GM12865 (cell line): ENCODE data around the gene BAIAP2.
"Not testable (repeated sequence)": the region's sequence is repeated elsewhere in the genome, so short reads cannot be mapped to it uniquely, and the experiment has no call there.

ENCODE experiments used
- DNase-seq: peaks from one replicate; pipeline ENCODE4 v3.0.0; 2010; ENCODE audit warnings: low read depth
- H3K4me3 ChIP-seq: 2 replicates; pipeline ENCODE4 v1.5.1; 2011; ENCODE audit warnings: mild to moderate bottlenecking, low read depth, low read length, control low read depth
- TF ChIP-seq, protein P1 (sequence below): IDR thresholded peaks from 2 replicates; pipeline ENCODE4 v1.5.1; 2011; ENCODE audit warnings: low read length, control low read depth, low read depth, inconsistent platforms; ENCODE audit not compliant: insufficient read depth; ENCODE audit errors: missing control alignments

Gene BAIAP2

DNA sequence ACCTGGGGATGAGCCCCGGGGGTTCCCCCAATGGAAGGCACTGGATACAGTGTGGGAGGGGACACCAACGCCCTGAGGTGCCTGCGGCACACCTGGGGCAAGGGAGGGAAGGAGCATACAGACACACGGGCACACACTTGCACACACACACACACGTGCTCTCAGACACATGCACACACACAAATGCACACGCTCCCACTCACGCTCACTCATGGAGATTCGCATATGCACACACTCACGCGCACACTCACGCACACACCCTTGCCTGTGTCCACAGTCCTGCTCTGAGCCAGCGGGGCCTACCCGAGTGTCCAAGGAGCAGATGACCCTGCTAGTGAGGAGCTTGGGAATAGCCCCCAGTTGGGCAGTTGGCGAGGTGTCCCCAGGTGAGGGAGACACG, 113.6 kb downstream of the BAIAP2 start:
- no peak for DNase-seq
- no peak overlapping the region for H3K4me3 ChIP-seq
- TF ChIP-seq, protein P1, sequence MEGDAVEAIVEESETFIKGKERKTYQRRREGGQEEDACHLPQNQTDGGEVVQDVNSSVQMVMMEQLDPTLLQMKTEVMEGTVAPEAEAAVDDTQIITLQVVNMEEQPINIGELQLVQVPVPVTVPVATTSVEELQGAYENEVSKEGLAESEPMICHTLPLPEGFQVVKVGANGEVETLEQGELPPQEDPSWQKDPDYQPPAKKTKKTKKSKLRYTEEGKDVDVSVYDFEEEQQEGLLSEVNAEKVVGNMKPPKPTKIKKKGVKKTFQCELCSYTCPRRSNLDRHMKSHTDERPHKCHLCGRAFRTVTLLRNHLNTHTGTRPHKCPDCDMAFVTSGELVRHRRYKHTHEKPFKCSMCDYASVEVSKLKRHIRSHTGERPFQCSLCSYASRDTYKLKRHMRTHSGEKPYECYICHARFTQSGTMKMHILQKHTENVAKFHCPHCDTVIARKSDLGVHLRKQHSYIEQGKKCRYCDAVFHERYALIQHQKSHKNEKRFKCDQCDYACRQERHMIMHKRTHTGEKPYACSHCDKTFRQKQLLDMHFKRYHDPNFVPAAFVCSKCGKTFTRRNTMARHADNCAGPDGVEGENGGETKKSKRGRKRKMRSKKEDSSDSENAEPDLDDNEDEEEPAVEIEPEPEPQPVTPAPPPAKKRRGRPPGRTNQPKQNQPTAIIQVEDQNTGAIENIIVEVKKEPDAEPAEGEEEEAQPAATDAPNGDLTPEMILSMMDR: no peak

DNA sequence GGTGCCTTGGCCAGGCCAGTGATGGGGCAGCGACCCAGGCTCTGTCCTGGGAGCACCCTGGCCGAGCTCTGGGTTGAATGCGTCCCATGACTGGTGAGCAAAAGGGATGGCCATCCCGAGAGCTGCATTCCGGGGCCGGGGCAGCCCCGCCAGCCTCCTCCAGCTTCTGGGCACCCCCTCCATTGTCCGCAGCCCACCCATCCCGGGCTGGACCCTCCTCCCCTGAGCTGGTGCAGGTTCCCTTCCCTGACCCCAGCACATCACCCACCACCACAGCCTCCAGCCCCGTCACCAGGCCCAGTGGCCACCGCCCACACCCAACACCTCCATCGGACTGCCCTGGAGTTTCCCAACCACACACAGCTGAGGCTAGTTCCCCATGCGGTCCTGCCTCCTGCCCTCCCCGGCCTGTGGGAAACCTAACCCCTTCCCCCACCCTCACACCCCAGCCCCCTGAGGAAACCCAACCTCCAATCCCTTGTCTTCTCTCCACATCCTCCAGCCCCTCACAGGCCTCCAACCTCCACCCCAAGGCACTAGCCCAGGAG, 114.1 kb downstream of the BAIAP2 start:
- H3K4me3 ChIP-seq: no peak overlapping the region
- TF ChIP-seq, protein P1: no peak
- no peak for DNase-seq

DNA sequence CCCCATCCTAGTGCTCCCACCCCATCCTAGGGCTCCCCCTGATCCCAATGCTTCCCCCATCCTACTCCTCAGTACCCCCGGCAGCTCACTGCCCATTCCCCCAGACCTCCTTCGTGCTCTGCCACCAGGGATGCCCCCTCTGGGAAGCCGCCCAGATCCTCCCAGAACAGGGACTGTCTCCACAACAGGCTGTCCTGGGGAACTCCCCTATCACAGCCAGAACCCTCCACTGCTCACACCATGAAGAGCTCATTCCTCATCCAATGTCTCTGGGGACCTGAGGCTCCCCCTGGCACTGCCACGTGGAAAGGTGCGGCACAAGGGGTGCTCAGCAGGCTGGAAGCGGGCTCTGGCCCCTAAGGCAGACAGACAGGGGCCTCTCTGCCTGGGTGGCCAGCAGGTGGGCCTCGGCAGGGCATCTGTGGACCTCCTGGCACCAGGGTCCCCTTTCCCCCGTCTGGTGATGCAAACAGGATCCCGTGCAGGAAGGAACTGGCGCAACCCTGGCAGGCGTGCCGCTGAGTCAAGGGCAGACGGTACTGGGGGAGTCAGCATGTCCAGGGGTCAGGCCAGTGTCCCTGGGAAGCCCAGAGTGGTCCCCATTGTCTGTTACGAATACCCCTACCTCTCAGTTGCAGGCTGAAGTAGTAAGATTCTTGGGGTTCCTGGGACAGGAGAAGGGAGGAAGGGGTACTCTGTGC, 115.6 kb downstream of the BAIAP2 start:
- TF ChIP-seq, protein P1: no peak
- H3K4me3 ChIP-seq: no peak overlapping the region
- no peak for DNase-seq

DNA sequence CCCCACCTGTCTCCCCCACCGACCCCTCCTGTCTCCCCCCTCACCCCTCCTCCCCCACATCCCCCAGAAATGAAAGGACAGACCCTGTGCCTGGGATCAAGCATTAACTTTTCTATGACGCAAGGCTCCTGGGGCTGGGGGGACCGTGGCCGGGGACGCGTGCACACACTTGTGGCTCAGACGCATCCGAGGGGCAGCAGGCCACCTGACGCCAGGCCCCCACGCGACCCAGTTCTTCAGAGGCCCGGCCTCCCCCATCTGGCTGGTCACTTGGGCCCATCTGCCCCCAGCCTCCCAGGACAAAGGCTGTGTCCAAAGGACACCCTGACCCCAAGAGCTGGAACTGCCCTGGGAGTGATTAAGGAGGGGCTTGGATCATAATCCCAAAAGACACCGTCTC, 116.3 kb downstream of the BAIAP2 start:
- no peak for DNase-seq
- H3K4me3 ChIP-seq: no peak overlapping the region
- TF ChIP-seq, protein P1: no peak

DNA sequence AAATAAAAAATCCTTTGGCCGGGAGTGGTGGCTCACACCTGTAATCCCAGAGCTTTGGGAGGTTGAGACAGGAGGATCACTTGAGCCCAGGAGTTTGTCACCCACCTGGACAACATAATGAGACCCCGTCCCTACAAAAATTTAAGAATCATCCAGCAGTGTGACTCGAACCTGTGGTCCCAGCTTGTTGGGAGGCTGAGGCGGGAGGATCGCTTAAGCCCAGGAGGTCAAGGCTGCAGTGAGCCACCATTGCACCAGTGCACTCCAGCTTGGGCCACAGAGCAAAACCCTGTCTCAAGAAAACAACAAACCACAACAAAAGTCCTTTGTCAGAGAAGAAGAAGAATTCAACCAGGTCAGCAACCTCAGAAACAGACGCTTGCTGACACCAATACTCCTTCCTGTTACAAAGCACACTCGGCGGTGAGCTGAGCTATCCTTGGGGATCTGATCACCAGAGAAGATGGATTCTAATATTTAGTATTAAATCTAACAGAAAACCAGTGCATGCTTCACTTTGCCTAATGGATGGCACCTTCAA, 117.4 kb downstream of the BAIAP2 start:
- H3K4me3 ChIP-seq: no peak overlapping the region
- no peak for DNase-seq

DNA sequence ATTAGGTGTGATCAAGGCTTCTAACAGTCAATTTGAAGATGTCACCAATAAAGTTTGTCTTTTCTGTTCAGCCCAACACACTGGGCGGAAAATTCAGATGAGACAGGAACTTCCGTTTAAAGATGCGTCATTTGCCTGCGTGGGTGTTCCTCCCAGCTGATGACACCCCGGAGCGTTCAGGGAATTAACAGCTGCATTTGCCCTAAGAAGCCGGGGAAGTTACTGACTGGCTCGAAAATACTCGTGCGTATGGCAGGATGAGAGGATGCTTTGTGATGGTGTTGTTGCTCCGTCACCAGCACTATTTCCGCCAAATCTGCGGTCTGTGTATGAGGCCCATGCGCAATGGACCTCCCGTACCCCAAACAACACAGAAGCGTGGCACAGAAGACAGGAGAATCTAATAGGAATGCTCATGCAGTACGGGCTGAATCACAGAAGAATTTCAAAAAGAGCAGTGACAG, 118.4 kb downstream of the BAIAP2 start:
- H3K4me3 ChIP-seq: no peak overlapping the region
- TF ChIP-seq, protein P1: no peak
- DNase-seq: peak; percentile 48

More for the DNA sequence above, 117.4 kb downstream of the BAIAP2 start:
- TF ChIP-seq, protein P1: no peak

DNA sequence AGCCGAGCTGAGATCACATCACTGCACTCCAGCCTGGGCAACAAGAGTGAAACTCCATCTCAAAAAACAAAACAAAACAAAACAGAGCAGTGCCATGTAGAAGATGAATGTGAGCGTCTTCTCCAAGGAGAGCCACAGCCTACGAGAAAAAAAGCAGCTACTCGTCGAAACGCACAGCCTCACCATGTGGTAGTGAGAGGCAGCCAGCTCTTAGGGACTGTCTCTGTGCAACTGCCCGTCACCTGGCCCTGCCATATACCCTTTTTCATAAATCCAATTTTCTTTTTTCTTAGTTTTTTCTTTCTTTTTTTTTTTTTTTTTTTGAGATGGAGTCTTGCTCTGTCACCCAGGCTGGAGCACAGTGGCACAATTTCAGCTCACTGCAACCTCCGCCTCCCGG, 119.1 kb downstream of the BAIAP2 start:
- H3K4me3 ChIP-seq, DNase-seq: not testable (repeated sequence)
